ENCODE results near the gene PLXNB2.

DNA sequence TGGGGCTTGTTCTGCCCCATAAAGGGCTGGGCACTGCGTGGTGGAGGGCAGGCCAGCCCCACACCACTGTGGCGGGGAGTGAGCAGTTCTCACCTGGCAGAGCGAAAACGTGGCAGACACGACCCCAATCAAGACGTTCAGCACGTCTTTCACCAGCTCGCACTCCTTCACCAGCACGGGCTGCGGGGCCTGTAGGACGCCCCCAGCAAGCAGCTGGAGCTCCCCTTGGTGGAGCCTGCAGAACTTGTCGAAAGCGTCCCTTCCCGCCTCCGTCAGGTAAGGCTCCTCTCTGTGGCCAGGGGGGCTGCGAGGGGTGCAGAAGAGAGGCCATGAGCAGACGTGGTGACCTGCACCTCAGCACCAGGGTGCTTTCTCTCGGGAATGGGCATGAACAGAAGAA is 74.2 kb downstream of the PLXNB2 start:
- TF ChIP-seq ATF3 (IDR thresholded peaks at IDR 0.05) (no peak), SRF (IDR thresholded peaks at IDR 0.05; ENCODE audit: low read depth) (no peak), EZH2 (IDR thresholded peaks at IDR 0.05) (no peak), ZBTB33 (IDR thresholded peaks at IDR 0.05; ENCODE audit: extremely low read depth, insufficient replicate concordance, low read length) (no peak), REST (IDR thresholded peaks at IDR 0.05; ENCODE audit: low read depth) (no peak), EZH2phosphoT487 (IDR thresholded peaks at IDR 0.05; ENCODE audit: borderline replicate concordance) (no peak), CTCF (IDR thresholded peaks at IDR 0.05 in 2 of 3, conservative IDR thresholded peaks at IDR 0.05 in 1 of 3; ENCODE audit: borderline replicate concordance in 1 of 3, insufficient read depth in 1 of 3, low read depth in 2 of 3, low read length in 2 of 3) (no peak), CBX3 (IDR thresholded peaks at IDR 0.05; ENCODE audit: low read depth) (no peak), POLR2A (IDR thresholded peaks at IDR 0.05; ENCODE audit: borderline replicate concordance, extremely low read depth, insufficient read depth, insufficient read length) (no peak), SP1 (IDR thresholded peaks at IDR 0.05; ENCODE audit: low read depth) (no peak), POLR2AphosphoS5 (IDR thresholded peaks at IDR 0.05; ENCODE audit: low read depth, low read length) (no peak)
